Measurements from ENCODE around the gene CBX8. TPM values are rescaled to one million over a fixed set of nuclear protein-coding genes. Genes with fewer than 3 reads are reported as not detected.

CBX8 gene
- total and polyA plus RNA-seq, 2 of the 13 experiments (the other 11 are each of a cell fraction or from before 2014, with no cell fraction given): 0.34 to 12.6 TPM

GRCh38 chr17:79841369-79842135 is 44.7 kb upstream of the CBX8 start (continued):
- TF ChIP-seq PATZ1 (CRISPR knock-in tag; IDR thresholded peaks at IDR 0.05) (peak; percentile 86), TSC22D2 (CRISPR knock-in tag; IDR thresholded peaks at IDR 0.05; ENCODE audit: borderline replicate concordance) (0 out of 2 replicates have a peak, but pooled peaks have one; percentile 27), NFE2 (CRISPR knock-in tag; IDR thresholded peaks at IDR 0.05) (no peak), EHMT2 (IDR thresholded peaks at IDR 0.05; ENCODE audit: borderline replicate concordance, low read depth, low read length) (no peak), ZNF558 (CRISPR knock-in tag; IDR thresholded peaks at IDR 0.05; ENCODE audit: borderline replicate concordance) (no peak), ZSCAN20 (CRISPR knock-in tag; IDR thresholded peaks at IDR 0.05; ENCODE audit: borderline replicate concordance) (no peak), SRSF4 (IDR thresholded peaks at IDR 0.05; ENCODE audit: low read depth, low read length, poor library complexity, severe bottlenecking) (no peak), KAT2B (IDR thresholded peaks at IDR 0.05; ENCODE audit: borderline replicate concordance, low read depth, low read length) (no peak), ZNF678 (CRISPR knock-in tag; IDR thresholded peaks at IDR 0.05) (no peak), STAG1 (CRISPR knock-in tag; IDR thresholded peaks at IDR 0.05) (no peak), SP5 (CRISPR knock-in tag; IDR thresholded peaks at IDR 0.05; ENCODE audit: borderline replicate concordance, low read depth) (no peak), PBX3 (CRISPR knock-in tag; IDR thresholded peaks at IDR 0.05; ENCODE audit: borderline replicate concordance) (no peak), ZNF225 (CRISPR knock-in tag; IDR thresholded peaks at IDR 0.05) (0 out of 2 replicates have a peak, but pooled peaks have one; percentile 13), FOXO4 (CRISPR knock-in tag; conservative IDR thresholded peaks at IDR 0.05) (no peak), GZF1 (CRISPR knock-in tag; IDR thresholded peaks at IDR 0.05) (no peak), SP2 (CRISPR knock-in tag; IDR thresholded peaks at IDR 0.05) (no peak), ZNF709 (CRISPR knock-in tag; IDR thresholded peaks at IDR 0.05) (no peak), ARID3A (IDR thresholded peaks at IDR 0.05; ENCODE audit: low read depth, low read length) (no peak), ZNF83 (CRISPR knock-in tag; IDR thresholded peaks at IDR 0.05; ENCODE audit: borderline replicate concordance) (no peak), FOXO1 (CRISPR knock-in tag; IDR thresholded peaks at IDR 0.05) (no peak), ZBTB33 (CRISPR knock-in tag; IDR thresholded peaks at IDR 0.05) (peak; percentile 92), ZNF317 (CRISPR knock-in tag; IDR thresholded peaks at IDR 0.05) (no peak)

Measured in HepG2 (cell line).